ENCODE results near the gene ARID1B.

DNA sequence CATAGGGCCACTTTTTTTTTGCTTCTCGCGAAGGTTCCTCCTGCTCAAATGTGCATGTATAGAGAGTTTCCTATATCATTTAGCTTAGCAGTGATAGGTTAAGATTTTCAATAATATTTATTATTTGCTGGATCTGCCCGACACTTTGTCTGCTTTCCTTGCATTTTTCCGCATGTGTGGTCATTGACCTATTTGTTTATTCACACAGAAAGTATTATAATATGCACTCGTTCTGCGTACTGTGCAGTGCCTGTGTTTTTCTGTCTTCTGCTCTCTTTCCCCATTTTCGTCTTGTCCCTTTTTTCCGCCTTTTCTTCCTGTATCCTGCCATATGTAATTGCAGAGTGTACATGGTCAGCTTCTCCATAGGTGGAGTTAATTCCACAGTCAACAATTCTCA is 290.3 kb downstream of the ARID1B start:
- TF ChIP-seq, protein P1, sequence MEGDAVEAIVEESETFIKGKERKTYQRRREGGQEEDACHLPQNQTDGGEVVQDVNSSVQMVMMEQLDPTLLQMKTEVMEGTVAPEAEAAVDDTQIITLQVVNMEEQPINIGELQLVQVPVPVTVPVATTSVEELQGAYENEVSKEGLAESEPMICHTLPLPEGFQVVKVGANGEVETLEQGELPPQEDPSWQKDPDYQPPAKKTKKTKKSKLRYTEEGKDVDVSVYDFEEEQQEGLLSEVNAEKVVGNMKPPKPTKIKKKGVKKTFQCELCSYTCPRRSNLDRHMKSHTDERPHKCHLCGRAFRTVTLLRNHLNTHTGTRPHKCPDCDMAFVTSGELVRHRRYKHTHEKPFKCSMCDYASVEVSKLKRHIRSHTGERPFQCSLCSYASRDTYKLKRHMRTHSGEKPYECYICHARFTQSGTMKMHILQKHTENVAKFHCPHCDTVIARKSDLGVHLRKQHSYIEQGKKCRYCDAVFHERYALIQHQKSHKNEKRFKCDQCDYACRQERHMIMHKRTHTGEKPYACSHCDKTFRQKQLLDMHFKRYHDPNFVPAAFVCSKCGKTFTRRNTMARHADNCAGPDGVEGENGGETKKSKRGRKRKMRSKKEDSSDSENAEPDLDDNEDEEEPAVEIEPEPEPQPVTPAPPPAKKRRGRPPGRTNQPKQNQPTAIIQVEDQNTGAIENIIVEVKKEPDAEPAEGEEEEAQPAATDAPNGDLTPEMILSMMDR (conservative IDR thresholded peaks at IDR 0.05), result no peak
- no peak for TF ChIP-seq EZH2 (IDR thresholded peaks at IDR 0.05; ENCODE audit: low read depth)

All from PC-9 (cell line).